Endodermal cell (in vitro differentiated cells): ENCODE results near the gene CCDC85B. TPM values are rescaled to one million over a fixed set of nuclear protein-coding genes. Genes with fewer than 3 reads are reported as not detected.
A peak's percentile ranks its signal among the peaks of the same experiment; 100 is the strongest.

Experiments used
- DNase-seq: peaks from one replicate; pipeline ENCODE4 v3.0.0-alpha.2; 2017
- H3K27ac ChIP-seq: 2 replicates; pipeline ENCODE4 v1.5.1; 2013; ENCODE audit warnings: mild to moderate bottlenecking, low read depth, low read length, moderate library complexity
- H3K27me3 ChIP-seq: 2 replicates; pipeline ENCODE4 v1.6.1; 2013; ENCODE audit warnings: mild to moderate bottlenecking, low read length, moderate library complexity; ENCODE audit not compliant: insufficient read depth, control insufficient read depth, poor library complexity, severe bottlenecking
- H3K36me3 ChIP-seq: 2 replicates; pipeline ENCODE4 v1.7.0; 2013; ENCODE audit warnings: mild to moderate bottlenecking, low read length, moderate library complexity; ENCODE audit not compliant: control insufficient read depth, insufficient read depth
- H3K4me1 ChIP-seq: one replicate; pipeline ENCODE4 v1.7.0; 2013; ENCODE audit warnings: low read length; ENCODE audit not compliant: control insufficient read depth, insufficient read depth
- H3K4me3 ChIP-seq: 2 replicates; pipeline ENCODE4 v1.5.1; 2013; ENCODE audit warnings: mild to moderate bottlenecking, low read length, moderate library complexity
- H3K9ac ChIP-seq: 2 replicates; pipeline ENCODE4 v1.6.1; 2013; ENCODE audit warnings: mild to moderate bottlenecking, low read length, moderate library complexity; ENCODE audit not compliant: poor library complexity, severe bottlenecking; ENCODE audit errors: extremely low read depth
- H3K9me3 ChIP-seq: 2 replicates; pipeline ENCODE4 v1.6.1; 2013; ENCODE audit warnings: mild to moderate bottlenecking, low read length, moderate library complexity; ENCODE audit not compliant: control insufficient read depth
- H3K27ac Mint-ChIP-seq: 2 replicates; pipeline ENCODE4 v1.8.0; 2020; ENCODE audit warnings: mixed read lengths
- H3K27me3 Mint-ChIP-seq: 2 replicates; pipeline ENCODE4 v1.8.0; 2021; ENCODE audit warnings: mild to moderate bottlenecking, mixed read lengths; ENCODE audit not compliant: insufficient read depth
- H3K36me3 Mint-ChIP-seq: 2 replicates; pipeline ENCODE4 v1.8.0; 2020; ENCODE audit warnings: low read depth, mixed read lengths
- H3K4me1 Mint-ChIP-seq: 2 replicates; pipeline ENCODE4 v1.8.0; 2020; ENCODE audit warnings: mixed read lengths
- H3K4me3 Mint-ChIP-seq: 2 replicates; pipeline ENCODE4 v1.8.0; 2020; ENCODE audit warnings: mild to moderate bottlenecking, moderate library complexity, mixed read lengths
- H3K9me3 Mint-ChIP-seq: 2 replicates; pipeline ENCODE4 v1.8.0; 2020; ENCODE audit warnings: mild to moderate bottlenecking, mixed read lengths
- WGBS, 2 experiments: methylation state at CpG; one replicate each; pipeline versions ENCODE4 v1.1.5 to v1.1.7; 2013; ENCODE audit warnings: missing lambda C conversion rate in 2 of 2, mixed read lengths in 1 of 2; ENCODE audit not compliant: insufficient coverage in 1 of 2, insufficient read length in 1 of 2; 5-methylcytosine and 5-hydroxymethylcytosine counted together
- total RNA-seq, 2 donors: library from RNA; stranded (reverse); fragmentation: NEBNext Ultra II Directional in 1 of 2; extraction: Animal tissue kit (Norgen Biotek cat#: 25700) in 1 of 2; gene quantifications; 2 replicates in 1 of 2; 3 replicates in 1 of 2; pipeline ENCODE4 v1.2.1, GENCODE V29; 2021
- TF ChIP-seq, protein P1 (sequence below): fragments of 200-600 bp; sonication (generic); conservative IDR thresholded peaks from 2 replicates; pipeline ENCODE4 v1.5.0; 2021; ENCODE audit warnings: antibody characterized with exemption, mild to moderate bottlenecking

The CCDC85B gene
- total RNA-seq, 2 donors from 2014 or later = 18.2 to 23.9 TPM

- Mint-ChIP-seq H3K36me3 (peaks cover 4% of the 10 kb centered on the region), H3K27me3 (peaks cover 4% of the 10 kb centered on the region), H3K4me3 (peak overlapping the region; percentile 79), H3K4me1 (no peaks in the 10 kb centered on the region), H3K9me3 (no peaks in the 10 kb centered on the region), H3K27ac (no peak overlapping the region)
- H3K9ac ChIP-seq = no peak overlapping the region
- H3K4me3 ChIP-seq = no peak overlapping the region
- H3K27ac ChIP-seq = no peak overlapping the region
- peak; percentile 45 for DNase-seq
- 83 to 94% methylated on average over 1 to 3 of the region's 3 CpGs for WGBS, 2 experiments
- H3K4me1 ChIP-seq = peaks cover 7% of the 10 kb centered on the region
- no peaks in the 10 kb centered on the region for H3K9me3 ChIP-seq
- peaks cover 8% of the 10 kb centered on the region for H3K36me3 ChIP-seq
- no peaks in the 10 kb centered on the region for H3K27me3 ChIP-seq
- TF ChIP-seq, protein P1, sequence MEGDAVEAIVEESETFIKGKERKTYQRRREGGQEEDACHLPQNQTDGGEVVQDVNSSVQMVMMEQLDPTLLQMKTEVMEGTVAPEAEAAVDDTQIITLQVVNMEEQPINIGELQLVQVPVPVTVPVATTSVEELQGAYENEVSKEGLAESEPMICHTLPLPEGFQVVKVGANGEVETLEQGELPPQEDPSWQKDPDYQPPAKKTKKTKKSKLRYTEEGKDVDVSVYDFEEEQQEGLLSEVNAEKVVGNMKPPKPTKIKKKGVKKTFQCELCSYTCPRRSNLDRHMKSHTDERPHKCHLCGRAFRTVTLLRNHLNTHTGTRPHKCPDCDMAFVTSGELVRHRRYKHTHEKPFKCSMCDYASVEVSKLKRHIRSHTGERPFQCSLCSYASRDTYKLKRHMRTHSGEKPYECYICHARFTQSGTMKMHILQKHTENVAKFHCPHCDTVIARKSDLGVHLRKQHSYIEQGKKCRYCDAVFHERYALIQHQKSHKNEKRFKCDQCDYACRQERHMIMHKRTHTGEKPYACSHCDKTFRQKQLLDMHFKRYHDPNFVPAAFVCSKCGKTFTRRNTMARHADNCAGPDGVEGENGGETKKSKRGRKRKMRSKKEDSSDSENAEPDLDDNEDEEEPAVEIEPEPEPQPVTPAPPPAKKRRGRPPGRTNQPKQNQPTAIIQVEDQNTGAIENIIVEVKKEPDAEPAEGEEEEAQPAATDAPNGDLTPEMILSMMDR = no peak
Observed at GRCh38 chr11:65917077-65917433, 26.6 kb downstream of the CCDC85B start.

DNA sequence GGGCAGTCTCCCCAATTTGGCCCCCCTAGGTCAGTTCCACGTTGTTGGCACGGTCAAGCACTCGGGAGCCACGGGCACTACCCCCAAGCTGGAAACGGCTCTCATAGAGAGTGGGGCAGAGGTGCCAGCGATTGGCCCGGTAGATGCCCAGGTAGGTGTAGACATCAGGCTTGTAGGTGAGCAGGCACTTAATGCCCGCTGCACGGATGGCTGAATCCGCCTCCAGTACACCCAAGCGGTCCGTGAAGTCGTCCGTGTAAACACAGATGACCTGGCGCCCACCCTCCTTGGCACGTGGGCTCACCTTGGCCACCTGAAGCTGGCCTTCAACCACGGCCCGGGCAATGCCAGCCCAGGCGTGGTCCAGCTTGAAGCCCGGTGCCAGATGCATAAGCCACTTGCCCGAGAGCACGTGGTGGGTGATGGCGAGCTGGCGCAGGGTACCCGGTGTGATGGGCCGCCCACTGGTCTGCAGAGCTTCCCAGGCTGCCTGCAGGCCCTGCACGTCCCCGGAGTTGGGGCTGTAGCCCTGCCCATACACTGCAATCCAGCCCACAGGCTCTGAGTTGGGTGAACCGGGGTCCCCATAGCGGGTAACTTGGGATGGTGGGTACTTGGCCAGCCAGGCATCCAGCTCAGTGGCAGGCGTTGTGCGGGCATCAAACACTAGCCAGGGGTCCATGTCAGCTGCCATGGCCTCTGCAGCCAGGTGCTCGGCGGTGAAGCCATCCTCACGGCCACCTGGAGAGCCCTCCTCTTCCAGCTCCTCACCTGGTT lies 27.1 kb downstream of the CCDC85B start:
- Histone ChIP-seq H3K27ac (no peak overlapping the region), H3K9me3 (no peaks in the 10 kb centered on the region), H3K4me1 (peaks cover 7% of the 10 kb centered on the region), H3K36me3 (peaks cover 12% of the 10 kb centered on the region), H3K27me3 (no peaks in the 10 kb centered on the region), H3K4me3 (peak overlapping the region; percentile 97), H3K9ac (peak overlapping the region; percentile 87)
- no peaks in the 10 kb centered on the region for H3K4me1 Mint-ChIP-seq
- DNase-seq = peak; percentile 46
- 90 to 95% methylated on average over 15 to 35 of the region's 35 CpGs for WGBS, 2 experiments
- peaks cover 4% of the 10 kb centered on the region for H3K27me3 Mint-ChIP-seq
- no peaks in the 10 kb centered on the region for H3K9me3 Mint-ChIP-seq
- H3K27ac Mint-ChIP-seq = peak overlapping the region; percentile 84
- H3K36me3 Mint-ChIP-seq = peaks cover 9% of the 10 kb centered on the region
- H3K4me3 Mint-ChIP-seq = peak overlapping the region; percentile 79
- TF ChIP-seq, protein P1 = no peak

GRCh38 chr11:65918211-65919140 lies 28.0 kb downstream of the CCDC85B start, which contains the start of gene C11orf68:
Gene C11orf68 (minus strand): TSS chr11:65919062. CDS start chr11:65919031, 31 bp downstream.
- Histone ChIP-seq H3K9me3 (no peaks in the 10 kb centered on the region), H3K27ac (peak within 1 kb of the TSS; percentile 77), H3K36me3 (peaks cover 15% of the 10 kb centered on the region), H3K27me3 (no peaks in the 10 kb centered on the region), H3K4me3 (peak within 1 kb of the TSS; percentile 97), H3K4me1 (peaks cover 7% of the 10 kb centered on the region), H3K9ac (peak within 1 kb of the TSS; percentile 87)
- peak within 1 kb of the TSS; percentile 84 for H3K27ac Mint-ChIP-seq
- no peaks in the 10 kb centered on the region for H3K9me3 Mint-ChIP-seq
- TF ChIP-seq, protein P1 = no peak
- WGBS, 2 experiments = 6 to 19% methylated on average over 29 to 75 of the region's 77 CpGs
- H3K27me3 Mint-ChIP-seq = peaks cover 4% of the 10 kb centered on the region
- H3K36me3 Mint-ChIP-seq = peaks cover 18% of the 10 kb centered on the region
- no peaks in the 10 kb centered on the region for H3K4me1 Mint-ChIP-seq
- no peak for DNase-seq
- H3K4me3 Mint-ChIP-seq = peak within 1 kb of the TSS; percentile 79
